ENCODE measurements around the gene FBXW8. TPM values are rescaled to one million over a fixed set of nuclear protein-coding genes. Genes with fewer than 3 reads are reported as not detected.

FBXW8 gene
- total RNA-seq, 1 donor from 2014 or later: 28.2 TPM

DNA sequence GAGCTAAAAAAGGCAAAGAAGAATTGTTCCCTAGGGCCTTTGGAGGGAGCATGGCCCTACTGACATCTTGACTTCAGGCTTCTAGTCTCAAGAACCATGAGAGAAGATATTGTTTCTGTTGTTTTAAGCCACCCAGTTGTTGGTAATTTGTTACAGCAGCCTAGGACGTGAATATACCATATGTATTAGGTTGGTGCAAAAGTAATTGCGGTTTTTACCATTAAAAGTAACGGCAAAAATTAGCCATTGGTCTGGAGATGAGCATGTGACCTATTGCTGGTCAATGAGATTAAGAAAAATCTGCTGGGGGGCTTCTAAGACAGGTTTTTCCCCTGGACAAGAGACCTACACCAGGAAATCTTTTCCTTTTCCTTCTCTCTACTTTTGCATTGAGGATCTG, 19.7 kb upstream of the FBXW8 start:
- Mint-ChIP-seq H3K4me1 (ENCODE audit: unreplicated experiment) (no peaks in the 10 kb centered on the region), H3K27ac (no peak overlapping the region), H3K36me3 (no peaks in the 10 kb centered on the region), H3K9me3 (no peaks in the 10 kb centered on the region), H3K27me3 (peaks cover 27% of the 10 kb centered on the region), H3K4me3 (no peak overlapping the region)
- no peak for TF ChIP-seq CTCF (conservative IDR thresholded peaks at IDR 0.05)
- DNase-seq (ENCODE audit: extremely low spot score, unreplicated experiment): no peak

DNA sequence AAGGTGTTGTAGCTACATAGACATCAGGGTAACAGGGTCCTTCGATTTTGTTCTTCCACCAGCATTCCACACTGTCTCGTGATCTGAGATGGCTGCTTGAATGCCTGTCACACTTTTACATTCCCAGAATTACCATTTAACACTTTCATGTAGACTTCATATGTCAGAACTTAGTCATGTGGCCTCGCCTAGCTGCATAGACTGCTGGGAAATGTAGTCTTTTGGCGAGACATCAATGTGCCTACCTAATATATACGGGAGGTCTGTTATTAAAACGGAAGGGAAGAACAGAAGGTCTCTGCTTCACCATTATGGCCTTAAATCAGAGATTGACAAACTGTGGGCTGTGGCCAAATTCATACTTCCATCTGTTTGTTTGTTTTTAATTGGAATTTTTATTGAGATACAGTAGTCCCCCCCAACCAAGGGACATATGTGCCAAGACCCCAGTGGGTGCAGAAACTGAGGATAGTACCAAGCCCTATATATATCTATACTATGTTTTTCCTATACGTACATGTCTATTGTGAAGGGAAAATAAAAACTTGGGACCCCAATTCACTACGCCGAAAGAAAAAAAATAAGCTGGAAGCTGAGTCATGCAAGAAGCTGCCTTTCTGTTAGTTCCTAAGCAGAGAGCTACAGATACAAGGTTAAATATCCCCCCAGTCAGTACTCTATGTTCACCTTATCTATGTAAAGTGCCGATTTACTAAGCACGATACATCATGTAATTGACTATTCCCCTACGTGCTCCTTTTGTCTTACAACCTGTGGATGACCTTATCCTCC, 18.2 kb upstream of the FBXW8 start:
- Mint-ChIP-seq H3K9me3 (no peaks in the 10 kb centered on the region), H3K4me1 (ENCODE audit: unreplicated experiment) (no peaks in the 10 kb centered on the region), H3K36me3 (no peaks in the 10 kb centered on the region), H3K27me3 (peaks cover 22% of the 10 kb centered on the region), H3K27ac (no peak overlapping the region), H3K4me3 (no peak overlapping the region)
- TF ChIP-seq CTCF (conservative IDR thresholded peaks at IDR 0.05): no peak
- DNase-seq (ENCODE audit: extremely low spot score, unreplicated experiment): no peak

DNA sequence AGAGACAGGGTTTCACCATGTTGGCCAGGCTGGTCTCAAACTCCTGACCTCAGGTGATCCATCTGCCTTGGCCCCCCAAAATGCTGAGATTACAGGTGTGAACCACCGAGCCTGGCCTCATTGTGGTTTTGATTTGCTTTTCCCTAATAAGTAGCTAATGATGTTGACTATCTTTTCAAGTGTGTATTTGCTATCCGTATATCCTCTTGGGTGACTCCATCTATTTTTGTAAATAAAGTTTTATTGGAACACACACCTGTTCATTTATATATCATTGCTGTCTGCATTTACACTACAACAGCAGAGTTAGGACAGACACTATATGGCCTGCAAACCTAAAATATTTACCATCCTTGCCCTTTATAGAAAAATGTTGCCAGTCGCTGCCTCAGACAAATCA, 15.8 kb upstream of the FBXW8 start:
- no peak for DNase-seq (ENCODE audit: extremely low spot score, unreplicated experiment)
- no peaks in the 10 kb centered on the region for H3K36me3 Mint-ChIP-seq
- no peak overlapping the region for H3K27ac Mint-ChIP-seq
- no peak overlapping the region for H3K4me3 Mint-ChIP-seq
- no peaks in the 10 kb centered on the region for H3K9me3 Mint-ChIP-seq
- no peak for TF ChIP-seq CTCF (conservative IDR thresholded peaks at IDR 0.05)
- no peaks in the 10 kb centered on the region for H3K4me1 Mint-ChIP-seq (ENCODE audit: unreplicated experiment)
- peaks cover 34% of the 10 kb centered on the region for H3K27me3 Mint-ChIP-seq

GRCh38 chr12:116896411-116896924, 14.3 kb upstream of the FBXW8 start:
- Mint-ChIP-seq H3K36me3 (no peaks in the 10 kb centered on the region), H3K27ac (no peak overlapping the region), H3K4me3 (no peak overlapping the region), H3K9me3 (no peaks in the 10 kb centered on the region), H3K27me3 (peaks cover 41% of the 10 kb centered on the region), H3K4me1 (ENCODE audit: unreplicated experiment) (no peaks in the 10 kb centered on the region)
- TF ChIP-seq CTCF (conservative IDR thresholded peaks at IDR 0.05): no peak
- DNase-seq (ENCODE audit: extremely low spot score, unreplicated experiment): no peak

GRCh38 chr12:116897476-116897875, 13.3 kb upstream of the FBXW8 start:
- Mint-ChIP-seq H3K27me3 (peaks cover 44% of the 10 kb centered on the region), H3K36me3 (no peaks in the 10 kb centered on the region), H3K27ac (no peak overlapping the region), H3K4me1 (ENCODE audit: unreplicated experiment) (no peaks in the 10 kb centered on the region), H3K4me3 (no peak overlapping the region), H3K9me3 (no peaks in the 10 kb centered on the region)
- TF ChIP-seq CTCF (conservative IDR thresholded peaks at IDR 0.05): no peak
- DNase-seq (ENCODE audit: extremely low spot score, unreplicated experiment): no peak
